Spleen (tissue), 11 donors: ENCODE measurements around the gene FAM43B. TPM values are rescaled to one million over a fixed set of nuclear protein-coding genes. Genes with fewer than 3 reads are reported as not detected.
A peak's percentile ranks its signal among the peaks of the same experiment; 100 is the strongest.

Experiments used
- DNase-seq: peaks from one replicate; pipeline ENCODE4 v3.0.0-alpha.2; 2020
- H3K27ac ChIP-seq, 8 donors: fragments of 200-600 bp; sonication (generic) in 7 of 8; 1 replicate in 4 of 8; 2 replicates in 4 of 8; pipeline versions ENCODE4 v1.5.0 to v1.8.0; 2016 to 2021; ENCODE audit warnings: inconsistent platforms in 4 of 8, mild to moderate bottlenecking in 4 of 8, moderate library complexity in 1 of 8
- H3K27me3 ChIP-seq, 7 donors: fragments of 200-600 bp; sonication (generic) in 6 of 7; replicated peaks in 1 of 7; 1 replicate in 4 of 7; 2 replicates in 3 of 7; pipeline versions ENCODE4 v1.5.0 to v1.8.0; 2016 to 2021; ENCODE audit warnings: inconsistent platforms in 3 of 7, mild to moderate bottlenecking in 1 of 7
- H3K36me3 ChIP-seq, 6 donors: fragments of 200-600 bp; sonication (generic) in 5 of 6; 1 replicate in 4 of 6; 2 replicates in 2 of 6; pipeline versions ENCODE4 v1.5.0 to v1.8.0; 2016 to 2021; ENCODE audit warnings: inconsistent platforms in 2 of 6
- H3K4me1 ChIP-seq, 6 donors: fragments of 200-600 bp; sonication (generic) in 5 of 6; 1 replicate in 3 of 6; 2 replicates in 3 of 6; pipeline versions ENCODE4 v1.5.0 to v1.8.0; 2016 to 2021; ENCODE audit warnings: inconsistent platforms in 3 of 6
- H3K4me3 ChIP-seq, 8 donors: fragments of 200-600 bp; sonication (generic) in 7 of 8; 1 replicate in 4 of 8; 2 replicates in 4 of 8; pipeline versions ENCODE4 v1.5.0 to v1.8.0; 2016 to 2021; ENCODE audit warnings: inconsistent platforms in 4 of 8, mild to moderate bottlenecking in 4 of 8, moderate library complexity in 2 of 8
- H3K9me3 ChIP-seq, 8 donors: fragments of 200-600 bp; sonication (generic) in 7 of 8; 1 replicate in 4 of 8; 2 replicates in 4 of 8; pipeline versions ENCODE4 v1.5.0 to v1.8.0; 2016 to 2021; ENCODE audit warnings: inconsistent platforms in 4 of 8
- POLR2A ChIP-seq, 3 donors: fragments of 450-650 bp; IDR thresholded peaks; one replicate each; pipeline ENCODE4 v1.5.1; 2017; ENCODE audit warnings: antibody characterized with exemption in 3 of 3, mild to moderate bottlenecking in 1 of 3
- POLR2AphosphoS5 ChIP-seq, 3 donors: sonication (generic); formaldehyde crosslinking; IDR thresholded peaks; one replicate each; pipeline ENCODE4 v1.5.1; 2017; ENCODE audit warnings: antibody characterized with exemption in 3 of 3
- WGBS, 5 donors: extraction: QIAGEN DNeasy Blood & Tissue Kit in 3 of 5; methylation state at CpG; one replicate each; pipeline versions ENCODE4 v1.1.5 to v1.1.7; 2013 to 2018; 5-methylcytosine and 5-hydroxymethylcytosine counted together
- intact Hi-C: fragments of 100-400 bp; cut with DNase I; formaldehyde crosslinking; loops from one replicate; pipeline ENCODE4 v1.15.0; 2023; ENCODE audit warnings: low total_unique reads
- polyA plus RNA-seq, 3 donors: library from polyadenylated mRNA; stranded (reverse); fragments of 200-250 nt; gene quantifications; one replicate each; pipeline ENCODE4 v1.2.1, GENCODE V29; 2013
- total RNA-seq, 7 donors: library from RNA; depleted of rRNA in 3 of 7; stranded (reverse); fragments of >200 nt in 3 of 7; fragmentation: NEBNext Ultra II Directional in 4 of 7; extraction: Animal tissue kit (Norgen Biotek cat#: 25700) in 4 of 7; gene quantifications; one replicate each; pipeline versions ENCODE4 v1.1.0 to v1.2.1, GENCODE V29; 2016 to 2021
- TF ChIP-seq, protein P1 (sequence below), 11 experiments: fragments of 200-600 bp in 7 of 11; fragments of 450-650 bp in 4 of 11; sonication (generic) in 4 of 11; IDR thresholded peaks in 8 of 11; conservative IDR thresholded peaks in 3 of 11; 1 replicate in 7 of 11; 2 replicates in 4 of 11; pipeline versions ENCODE4 v1.4.0 to v1.8.0; 2016 to 2021; ENCODE audit warnings: antibody characterized with exemption in 11 of 11, inconsistent platforms in 4 of 11, mild to moderate bottlenecking in 1 of 11
- donor health status: healthy with polysubstance abuse.
- donor health status: DM: no; HTN: no; CAD: no; lungs with moderate emphysema.
- donor health status: DM: no; HTN: no; CAD: no.
- donor health status: Bipolar disorder and iron deficiency.
- donor health status: healthy.
- donor health status: DM: no; HTN: no; CAD: no.
- donor health status: DM: yes; HTN: yes; CAD: no.

The FAM43B gene
- total and polyA plus RNA-seq, 10 donors = 0.11 to 0.97 (median 0.71) TPM

DNA sequence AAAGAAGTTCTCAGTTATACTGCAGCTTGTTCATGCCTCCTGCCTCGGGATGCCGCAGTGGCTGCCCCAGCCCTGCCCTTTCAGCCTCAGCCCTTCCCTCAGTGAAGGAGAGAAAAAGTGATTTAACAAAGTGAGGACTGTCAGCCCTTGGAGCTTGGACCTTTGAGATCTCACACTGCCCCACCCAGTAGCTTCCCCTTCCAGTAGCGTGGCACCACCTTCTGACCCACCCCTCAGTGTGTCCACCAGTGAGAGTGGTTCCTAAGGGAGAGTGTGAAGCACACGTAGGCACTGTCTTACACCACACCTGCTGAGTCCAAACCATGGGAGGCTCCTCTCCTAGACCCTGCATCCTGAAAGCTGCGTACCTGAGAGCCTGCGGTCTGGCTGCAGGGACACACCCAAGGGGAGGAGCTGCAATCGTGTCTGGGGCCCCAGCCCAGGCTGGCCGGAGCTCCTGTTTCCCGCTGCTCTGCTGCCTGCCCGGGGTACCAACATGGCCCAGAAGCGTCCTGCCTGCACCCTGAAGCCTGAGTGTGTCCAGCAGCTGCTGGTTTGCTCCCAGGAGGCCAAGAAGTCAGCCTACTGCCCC is 36.4 kb downstream of the FAM43B start, which contains the start of gene CDA:
Gene CDA, plus strand, starts transcription at position 464 of the 592 bp plus-strand sequence. Its CDS starts 33 bp downstream, at position 497.
- Histone ChIP-seq H3K27ac (peak within 1 kb of the TSS; percentile 13 to 95 (median 86)), H3K9me3 (no peaks in the 10 kb centered on the region), H3K4me3 (peak within 1 kb of the TSS; percentile 9 to 66 (median 27)), H3K36me3 (peaks cover 0 to 9% (median 0%) of the 10 kb centered on the region in 6 donors), H3K4me1 (peaks cover 0 to 51% (median 15%) of the 10 kb centered on the region in 6 donors), H3K27me3 (peaks cover 0 to 65% (median 11%) of the 10 kb centered on the region in 7 donors)
- WGBS, 5 donors = 16 to 60% (median 28%) methylated on average over 4 to 11 of the region's 11 CpGs
- peak in 2 of 3 donors; percentile 33 to 62 for TF ChIP-seq POLR2AphosphoS5 (IDR thresholded peaks at IDR 0.05)
- TF ChIP-seq, protein P1, sequence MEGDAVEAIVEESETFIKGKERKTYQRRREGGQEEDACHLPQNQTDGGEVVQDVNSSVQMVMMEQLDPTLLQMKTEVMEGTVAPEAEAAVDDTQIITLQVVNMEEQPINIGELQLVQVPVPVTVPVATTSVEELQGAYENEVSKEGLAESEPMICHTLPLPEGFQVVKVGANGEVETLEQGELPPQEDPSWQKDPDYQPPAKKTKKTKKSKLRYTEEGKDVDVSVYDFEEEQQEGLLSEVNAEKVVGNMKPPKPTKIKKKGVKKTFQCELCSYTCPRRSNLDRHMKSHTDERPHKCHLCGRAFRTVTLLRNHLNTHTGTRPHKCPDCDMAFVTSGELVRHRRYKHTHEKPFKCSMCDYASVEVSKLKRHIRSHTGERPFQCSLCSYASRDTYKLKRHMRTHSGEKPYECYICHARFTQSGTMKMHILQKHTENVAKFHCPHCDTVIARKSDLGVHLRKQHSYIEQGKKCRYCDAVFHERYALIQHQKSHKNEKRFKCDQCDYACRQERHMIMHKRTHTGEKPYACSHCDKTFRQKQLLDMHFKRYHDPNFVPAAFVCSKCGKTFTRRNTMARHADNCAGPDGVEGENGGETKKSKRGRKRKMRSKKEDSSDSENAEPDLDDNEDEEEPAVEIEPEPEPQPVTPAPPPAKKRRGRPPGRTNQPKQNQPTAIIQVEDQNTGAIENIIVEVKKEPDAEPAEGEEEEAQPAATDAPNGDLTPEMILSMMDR (IDR thresholded peaks at IDR 0.05 in 8 of 11, conservative IDR thresholded peaks at IDR 0.05 in 3 of 11) = no peak
- peak; percentile 82 for DNase-seq
- intact Hi-C loops = no loop called here

DNA sequence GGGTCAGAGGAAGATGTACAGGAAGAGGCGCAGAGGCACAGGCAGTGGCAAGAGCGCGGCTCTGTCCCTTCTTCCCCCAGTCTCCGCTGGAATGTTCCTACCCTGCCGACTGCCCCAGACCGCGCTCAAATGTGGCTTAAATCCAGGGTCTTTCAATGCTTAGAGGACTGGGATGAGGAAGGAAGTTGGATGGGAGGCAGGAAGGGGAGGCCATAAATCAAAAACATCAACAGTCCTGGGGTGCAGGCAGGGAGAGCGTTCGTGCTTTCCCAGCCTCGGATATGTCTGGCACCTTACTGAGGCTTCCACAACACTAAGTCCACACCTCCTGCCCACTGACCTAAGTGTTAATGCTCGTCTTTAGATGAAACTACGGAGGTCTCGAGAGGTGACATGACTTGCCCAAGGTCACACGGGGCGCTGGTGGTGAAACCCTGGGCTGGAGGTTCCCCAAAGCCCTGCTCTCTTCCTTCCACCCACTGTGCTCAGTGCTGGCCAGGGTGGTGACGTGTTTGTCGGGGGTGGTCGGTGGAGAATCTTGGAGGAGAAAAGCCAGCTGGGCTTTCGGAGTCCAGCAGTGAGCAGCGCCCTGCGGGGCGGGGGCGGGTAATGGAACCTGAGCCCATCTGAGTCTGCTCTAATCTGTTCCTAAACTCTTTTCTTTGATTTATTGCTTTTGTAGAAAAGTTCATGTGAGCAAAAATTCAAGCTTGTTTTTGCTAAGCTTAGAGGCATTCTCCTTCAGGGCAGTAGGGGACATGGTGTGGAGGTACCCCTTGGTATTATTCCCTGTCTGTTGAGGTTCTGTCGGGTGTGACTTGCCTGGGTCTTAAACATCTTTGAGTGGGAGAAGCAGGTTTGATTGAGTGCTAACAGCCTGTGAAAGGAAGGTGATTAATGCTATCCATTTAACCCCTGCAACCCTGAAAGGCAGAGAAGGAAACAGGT is 37.2 kb downstream of the FAM43B start:
- DNase-seq = peak; percentile 88
- Histone ChIP-seq H3K4me1 (peaks cover 0 to 58% (median 15%) of the 10 kb centered on the region in 6 donors), H3K27me3 (peaks cover 0 to 71% (median 11%) of the 10 kb centered on the region in 7 donors), H3K4me3 (peak overlapping the region; percentile 9 to 66 (median 27)), H3K36me3 (peaks cover 0 to 18% (median 0%) of the 10 kb centered on the region in 6 donors), H3K9me3 (no peaks in the 10 kb centered on the region), H3K27ac (peak overlapping the region; percentile 13 to 95 (median 86))
- no peak for TF ChIP-seq POLR2A (IDR thresholded peaks at IDR 0.05)
- TF ChIP-seq POLR2AphosphoS5 (IDR thresholded peaks at IDR 0.05) = peak in 2 of 3 donors; percentile 32 to 42
- 5 to 10% (median 8%) methylated on average over 17 to 24 of the region's 24 CpGs for WGBS, 5 donors
- intact Hi-C loops = no loop called here

DNA sequence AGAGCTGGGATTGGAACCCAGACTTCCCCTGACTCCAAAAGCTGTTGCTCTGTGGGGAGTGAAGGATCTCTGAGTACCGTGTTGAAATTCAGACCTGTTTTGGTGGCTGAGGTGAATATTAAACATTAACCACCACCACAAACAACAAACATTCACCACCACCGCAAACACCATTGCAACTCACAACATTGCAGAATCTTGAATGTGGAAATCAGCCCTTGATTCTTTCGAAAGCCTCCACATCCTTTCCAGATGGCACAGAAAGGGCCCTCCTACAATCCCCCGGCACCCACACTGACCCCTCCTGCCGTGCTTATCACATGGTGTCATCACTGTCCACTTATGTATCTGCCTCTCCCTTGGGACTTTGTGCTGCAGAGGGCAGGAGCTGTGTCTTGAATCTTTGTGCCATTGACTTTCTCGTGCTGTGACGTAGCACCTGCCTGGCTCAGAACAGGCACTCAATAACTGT is 38.0 kb downstream of the FAM43B start:
- 22 to 51% (median 27%) methylated on average over 7 of the region's 7 CpGs for WGBS, 5 donors
- DNase-seq = peak; percentile 75
- TF ChIP-seq POLR2A (IDR thresholded peaks at IDR 0.05) (no peak), POLR2AphosphoS5 (IDR thresholded peaks at IDR 0.05) (peak in 1 of 3 donors; percentile 30)
- TF ChIP-seq, protein P1 (IDR thresholded peaks at IDR 0.05 in 8 of 11, conservative IDR thresholded peaks at IDR 0.05 in 3 of 11) = no peak
- peaks cover 0 to 21% (median 0%) of the 10 kb centered on the region in 6 donors for H3K36me3 ChIP-seq
- peak overlapping the region in 7 of 8 donors; percentile 77 to 95 (median 86) for H3K27ac ChIP-seq
- intact Hi-C loops = no loop called here
- no peaks in the 10 kb centered on the region for H3K9me3 ChIP-seq
- H3K4me1 ChIP-seq = peaks cover 0 to 61% (median 15%) of the 10 kb centered on the region in 6 donors
- H3K27me3 ChIP-seq = peaks cover 0 to 66% (median 11%) of the 10 kb centered on the region in 7 donors
- H3K4me3 ChIP-seq = peak overlapping the region in 4 of 8 donors; percentile 26 to 66 (median 34)

DNA sequence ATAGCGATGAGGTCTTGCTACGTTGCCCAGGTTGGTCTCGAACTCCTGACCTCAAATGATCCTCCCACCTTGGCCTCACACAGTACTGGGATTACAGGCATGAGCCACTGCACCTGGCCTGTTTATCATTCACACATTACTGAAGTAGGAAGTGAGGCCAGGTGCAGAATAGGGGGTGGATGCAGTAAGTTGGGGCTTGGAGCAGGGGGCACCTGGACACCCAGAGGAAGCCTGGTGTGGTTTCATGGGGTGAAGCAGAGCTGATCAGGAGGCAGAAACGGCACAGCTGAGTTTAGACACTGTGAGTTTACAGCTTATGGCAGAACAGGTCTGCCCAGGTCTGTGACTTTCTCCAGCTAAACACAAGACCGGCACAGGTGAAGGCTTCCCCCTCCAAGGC is 41.4 kb downstream of the FAM43B start:
- Histone ChIP-seq H3K27me3 (peaks cover 0 to 50% (median 7%) of the 10 kb centered on the region in 7 donors), H3K4me3 (no peak overlapping the region), H3K9me3 (no peaks in the 10 kb centered on the region), H3K4me1 (peaks cover 0 to 81% (median 18%) of the 10 kb centered on the region in 6 donors), H3K27ac (peak overlapping the region in 1 of 8 donors; percentile 2), H3K36me3 (peaks cover 0 to 21% (median 0%) of the 10 kb centered on the region in 6 donors)
- 59 to 91% (median 74%) methylated on average over 5 of the region's 5 CpGs for WGBS, 5 donors
- DNase-seq = no peak
- intact Hi-C loops = no loop called here
- TF ChIP-seq POLR2AphosphoS5 (IDR thresholded peaks at IDR 0.05) (no peak), POLR2A (IDR thresholded peaks at IDR 0.05) (no peak)
- TF ChIP-seq, protein P1 (IDR thresholded peaks at IDR 0.05 in 8 of 11, conservative IDR thresholded peaks at IDR 0.05 in 3 of 11) = no peak
